ENCODE results near the gene CYP46A1. TPM values are rescaled to one million over a fixed set of nuclear protein-coding genes. Genes with fewer than 3 reads are reported as not detected.
A peak's percentile ranks its signal among the peaks of the same experiment; 100 is the strongest.

The CYP46A1 gene
- total RNA-seq, 1 donor from 2014 or later, result 1.3 TPM

GRCh38 chr14:99728231-99728920, 44.3 kb downstream of the CYP46A1 start:
- intact Hi-C loops (cut with DNase I), result loop anchor here (5.0 kb wide), 1 partner anchor 159 kb away; no protein-coding TSS in a partner anchor
- ATAC-seq, result no peak
- H3K27ac ChIP-seq, result no peak overlapping the region

GRCh38 chr14:99728981-99729451, 44.9 kb downstream of the CYP46A1 start:
- Histone ChIP-seq H3K9me3 (no peaks in the 10 kb centered on the region), H3K4me1 (peaks cover 8% of the 10 kb centered on the region), H3K27me3 (no peaks in the 10 kb centered on the region), H3K36me3 (no peaks in the 10 kb centered on the region), H3K4me3 (no peak overlapping the region), H3K27ac (no peak overlapping the region)
- no peak for TF ChIP-seq CTCF (IDR thresholded peaks at IDR 0.05)
- no peak for ATAC-seq
- intact Hi-C loops (cut with DNase I), result loop anchor here (5.0 kb wide), 1 partner anchor 158 kb away; no protein-coding TSS in a partner anchor
- DNase-seq, result peak; percentile 48

More at GRCh38 chr14:99728231-99728920, 44.3 kb downstream of the CYP46A1 start:
- H3K9me3 ChIP-seq, result no peaks in the 10 kb centered on the region
- no peak overlapping the region for H3K4me3 ChIP-seq
- no peak for TF ChIP-seq CTCF (IDR thresholded peaks at IDR 0.05)
- no peaks in the 10 kb centered on the region for H3K27me3 ChIP-seq
- no peaks in the 10 kb centered on the region for H3K36me3 ChIP-seq
- DNase-seq, result peak; percentile 63
- H3K4me1 ChIP-seq, result peaks cover 5% of the 10 kb centered on the region

- no peaks in the 10 kb centered on the region for H3K36me3 ChIP-seq
- intact Hi-C loops (cut with DNase I), result loop anchor here (5.0 to 10.0 kb wide), 2 partner anchors 65 to 157 kb away; partner anchors contain the start of gene EML1
- H3K4me3 ChIP-seq, result peak overlapping the region; percentile 46
- peak; percentile 84 for TF ChIP-seq CTCF (IDR thresholded peaks at IDR 0.05)
- peak overlapping the region; percentile 36 for H3K27ac ChIP-seq
- ATAC-seq (peak; percentile 78), DNase-seq (peak; percentile 87)
- peaks cover 8% of the 10 kb centered on the region for H3K4me1 ChIP-seq
- no peaks in the 10 kb centered on the region for H3K9me3 ChIP-seq
- no peaks in the 10 kb centered on the region for H3K27me3 ChIP-seq
Measured at GRCh38 chr14:99729991-99730875, 46.1 kb downstream of the CYP46A1 start.

GRCh38 chr14:99730876-99731546, 46.9 kb downstream of the CYP46A1 start:
- intact Hi-C loops (cut with DNase I), result loop anchor here (10.0 kb wide), 1 partner anchor 64 kb away; the partner anchor contains the start of gene EML1
- H3K9me3 ChIP-seq, result no peaks in the 10 kb centered on the region
- H3K27ac ChIP-seq, result peak overlapping the region; percentile 36
- no peak for TF ChIP-seq CTCF (IDR thresholded peaks at IDR 0.05)
- ATAC-seq (no peak), DNase-seq (peak; percentile 55)
- H3K4me1 ChIP-seq, result peaks cover 8% of the 10 kb centered on the region
- no peak overlapping the region for H3K4me3 ChIP-seq
- no peaks in the 10 kb centered on the region for H3K36me3 ChIP-seq
- no peaks in the 10 kb centered on the region for H3K27me3 ChIP-seq
